Left ventricle myocardium inferior (tissue), 1 donor: ENCODE data around the gene OR52B6. TPM values are rescaled to one million over a fixed set of nuclear protein-coding genes. Genes with fewer than 3 reads are reported as not detected.

Experiments used
- DNase-seq: peaks from one replicate; pipeline ENCODE4 v3.0.0-alpha.2; 2020
- H3K27ac ChIP-seq: fragments of 200-600 bp; replicated peaks from 2 replicates; pipeline ENCODE4 v1.8.0; 2021
- H3K27me3 ChIP-seq: fragments of 200-600 bp; 2 replicates; pipeline ENCODE4 v1.8.0; 2021; ENCODE audit warnings: low read depth
- H3K36me3 ChIP-seq: fragments of 200-600 bp; 2 replicates; pipeline ENCODE4 v1.8.0; 2021
- H3K4me1 ChIP-seq: fragments of 200-600 bp; 2 replicates; pipeline ENCODE4 v1.8.0; 2021
- H3K4me3 ChIP-seq: fragments of 200-600 bp; 2 replicates; pipeline ENCODE4 v1.8.0; 2021; ENCODE audit warnings: mild to moderate bottlenecking, moderate library complexity
- H3K9me3 ChIP-seq: fragments of 200-600 bp; replicated peaks from 2 replicates; pipeline ENCODE4 v1.8.0; 2021
- intact Hi-C: fragments of 100-400 bp; cut with micrococcal nuclease; formaldehyde crosslinking; loops from one replicate; pipeline ENCODE4 v1.11.0; 2022
- long read RNA-seq: library from polyadenylated mRNA; unstranded; transcript quantifications from one replicate; pipeline ENCODE4 v2.0.0, GENCODE V29; 2021
- total RNA-seq: library from RNA; stranded (reverse); fragmentation: NEBNext Ultra II Directional; extraction: Animal tissue kit (Norgen Biotek cat#: 25700); gene quantifications from one replicate; pipeline ENCODE4 v1.2.1, GENCODE V29; 2021
- TF ChIP-seq, protein P1 (sequence below): fragments of 200-600 bp; IDR thresholded peaks from 2 replicates; pipeline ENCODE4 v1.8.0; 2021; ENCODE audit warnings: antibody characterized with exemption, mild to moderate bottlenecking, borderline replicate concordance
- donor health status: DM: no; HTN: yes; CAD: no; lungs with severe emphysema.

OR52B6 gene, protein sequence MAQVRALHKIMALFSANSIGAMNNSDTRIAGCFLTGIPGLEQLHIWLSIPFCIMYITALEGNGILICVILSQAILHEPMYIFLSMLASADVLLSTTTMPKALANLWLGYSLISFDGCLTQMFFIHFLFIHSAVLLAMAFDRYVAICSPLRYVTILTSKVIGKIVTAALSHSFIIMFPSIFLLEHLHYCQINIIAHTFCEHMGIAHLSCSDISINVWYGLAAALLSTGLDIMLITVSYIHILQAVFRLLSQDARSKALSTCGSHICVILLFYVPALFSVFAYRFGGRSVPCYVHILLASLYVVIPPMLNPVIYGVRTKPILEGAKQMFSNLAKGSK
- total RNA-seq = not detected
- long read RNA-seq = 0 reads

DNA sequence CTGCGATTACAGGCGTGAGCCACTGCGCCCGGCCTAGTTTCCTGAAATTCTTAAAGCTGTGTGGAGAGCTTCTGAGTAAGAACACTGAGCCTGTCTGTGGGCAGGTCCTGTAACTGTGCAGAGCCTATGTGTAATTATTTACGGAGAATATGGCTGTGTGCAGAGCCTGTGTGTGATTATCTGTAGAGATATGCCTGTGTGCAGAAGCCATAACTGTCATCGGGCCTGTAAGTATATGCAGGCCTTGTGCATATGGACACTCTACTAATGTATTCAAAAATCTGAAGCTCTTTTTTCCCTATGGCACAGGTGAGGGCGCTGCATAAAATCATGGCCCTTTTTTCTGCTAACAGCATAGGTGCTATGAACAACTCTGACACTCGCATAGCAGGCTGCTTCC lies at the start of gene OR52B6:
Gene OR52B6, plus strand, starts transcription at position 301 of the 400 bp plus-strand sequence. Its CDS starts 0 bp downstream, at position 301.
- no peaks in the 10 kb centered on the region for H3K27me3 ChIP-seq
- H3K9me3 ChIP-seq = no peaks in the 10 kb centered on the region
- H3K4me1 ChIP-seq = no peaks in the 10 kb centered on the region
- TF ChIP-seq, protein P1, sequence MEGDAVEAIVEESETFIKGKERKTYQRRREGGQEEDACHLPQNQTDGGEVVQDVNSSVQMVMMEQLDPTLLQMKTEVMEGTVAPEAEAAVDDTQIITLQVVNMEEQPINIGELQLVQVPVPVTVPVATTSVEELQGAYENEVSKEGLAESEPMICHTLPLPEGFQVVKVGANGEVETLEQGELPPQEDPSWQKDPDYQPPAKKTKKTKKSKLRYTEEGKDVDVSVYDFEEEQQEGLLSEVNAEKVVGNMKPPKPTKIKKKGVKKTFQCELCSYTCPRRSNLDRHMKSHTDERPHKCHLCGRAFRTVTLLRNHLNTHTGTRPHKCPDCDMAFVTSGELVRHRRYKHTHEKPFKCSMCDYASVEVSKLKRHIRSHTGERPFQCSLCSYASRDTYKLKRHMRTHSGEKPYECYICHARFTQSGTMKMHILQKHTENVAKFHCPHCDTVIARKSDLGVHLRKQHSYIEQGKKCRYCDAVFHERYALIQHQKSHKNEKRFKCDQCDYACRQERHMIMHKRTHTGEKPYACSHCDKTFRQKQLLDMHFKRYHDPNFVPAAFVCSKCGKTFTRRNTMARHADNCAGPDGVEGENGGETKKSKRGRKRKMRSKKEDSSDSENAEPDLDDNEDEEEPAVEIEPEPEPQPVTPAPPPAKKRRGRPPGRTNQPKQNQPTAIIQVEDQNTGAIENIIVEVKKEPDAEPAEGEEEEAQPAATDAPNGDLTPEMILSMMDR = no peak
- no peak within 1 kb of the TSS for H3K4me3 ChIP-seq
- no peak within 1 kb of the TSS for H3K27ac ChIP-seq
- intact Hi-C loops = no loop called here
- H3K36me3 ChIP-seq = no peaks in the 10 kb centered on the region
- no peak for DNase-seq

DNA sequence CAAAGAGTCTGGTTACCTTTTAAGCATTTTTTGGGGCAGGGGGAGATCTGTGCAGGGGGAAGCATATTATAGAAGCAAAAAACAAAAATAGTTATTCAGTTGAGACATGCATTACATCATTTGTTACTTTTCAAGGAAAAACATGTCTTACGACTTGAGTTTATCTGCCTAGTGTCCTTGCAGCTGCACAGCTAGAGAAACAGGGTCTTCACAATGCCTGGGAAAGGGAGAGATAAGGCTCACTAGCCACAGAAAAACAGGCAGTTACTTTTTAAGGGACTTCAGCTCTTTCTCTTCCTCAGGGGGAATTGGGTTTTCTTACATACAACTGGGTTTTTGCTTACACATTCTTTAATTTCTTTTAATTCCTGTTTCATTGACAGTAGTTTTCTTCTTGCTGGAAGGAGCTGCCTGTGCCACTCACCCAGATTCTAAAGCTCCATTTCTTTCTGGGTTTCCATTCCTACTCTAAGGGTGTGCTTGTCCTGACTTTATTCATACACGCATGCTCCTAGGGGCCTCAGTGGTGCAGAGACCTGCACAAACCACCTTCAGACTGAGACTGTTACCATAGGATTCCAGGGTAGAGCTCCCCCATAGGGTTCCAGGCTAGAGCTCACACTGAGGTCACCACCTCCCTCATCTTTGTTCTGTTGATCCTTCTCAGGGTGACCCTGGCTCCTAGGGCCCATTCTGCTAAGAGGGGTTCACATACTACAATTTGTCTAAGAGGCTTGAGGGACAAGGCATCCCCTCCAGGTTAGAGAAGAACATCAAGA lies 49.4 kb upstream of the OR52B6 start:
- TF ChIP-seq, protein P1 = no peak
- Histone ChIP-seq H3K4me1 (peaks cover 7% of the 10 kb centered on the region), H3K9me3 (peaks cover under 1% of the 10 kb centered on the region), H3K36me3 (no peaks in the 10 kb centered on the region), H3K27ac (no peak overlapping the region), H3K4me3 (no peak overlapping the region), H3K27me3 (no peaks in the 10 kb centered on the region)
- DNase-seq = no peak
- intact Hi-C loops = no loop called here

DNA sequence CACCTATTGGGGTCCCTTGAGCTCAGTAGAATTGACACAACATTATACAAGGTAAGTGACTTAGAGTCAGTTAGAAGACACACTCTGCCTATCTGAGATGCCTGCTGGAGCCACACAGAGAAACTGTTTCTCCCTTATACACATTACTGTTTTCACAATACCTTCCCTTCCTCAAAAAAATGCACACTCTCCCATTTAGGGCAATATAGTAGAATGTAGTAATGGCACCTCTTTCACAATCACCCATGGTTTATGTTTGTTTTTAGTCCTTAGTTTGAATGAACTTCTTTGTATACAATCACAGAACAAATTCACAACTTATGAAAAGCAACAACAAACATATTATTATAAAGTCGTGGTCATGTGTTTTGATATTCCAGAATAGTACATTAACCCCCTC lies 46.6 kb upstream of the OR52B6 start:
- Histone ChIP-seq H3K36me3 (no peaks in the 10 kb centered on the region), H3K4me3 (no peak overlapping the region), H3K27me3 (no peaks in the 10 kb centered on the region), H3K27ac (no peak overlapping the region), H3K9me3 (peaks cover 6% of the 10 kb centered on the region), H3K4me1 (peaks cover 3% of the 10 kb centered on the region)
- TF ChIP-seq, protein P1 = no peak
- intact Hi-C loops = no loop called here
- no peak for DNase-seq

DNA sequence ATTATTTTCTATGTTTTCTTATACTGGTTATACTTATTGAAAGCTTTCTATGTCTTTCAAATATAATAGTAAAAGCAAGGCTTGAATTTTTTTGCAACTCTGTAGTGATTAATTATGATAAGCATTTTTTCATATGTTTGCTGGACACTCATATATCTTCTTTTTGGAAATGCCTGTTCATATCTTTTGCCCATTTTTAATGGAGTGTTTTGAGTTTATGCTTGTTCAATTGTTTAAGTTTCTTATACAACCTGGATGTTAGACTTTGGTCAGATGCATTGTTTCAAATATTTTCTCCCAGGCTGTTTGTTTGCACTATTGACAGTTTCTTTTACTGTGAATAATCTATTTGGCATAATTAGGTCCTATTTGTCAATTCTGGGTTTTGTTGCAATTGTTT lies 44.2 kb upstream of the OR52B6 start:
- H3K27ac ChIP-seq = no peak overlapping the region
- no peaks in the 10 kb centered on the region for H3K4me1 ChIP-seq
- intact Hi-C loops = no loop called here
- TF ChIP-seq, protein P1 = no peak
- H3K36me3 ChIP-seq = no peaks in the 10 kb centered on the region
- peaks cover 6% of the 10 kb centered on the region for H3K9me3 ChIP-seq
- H3K27me3 ChIP-seq = no peaks in the 10 kb centered on the region
- no peak for DNase-seq
- H3K4me3 ChIP-seq = no peak overlapping the region

DNA sequence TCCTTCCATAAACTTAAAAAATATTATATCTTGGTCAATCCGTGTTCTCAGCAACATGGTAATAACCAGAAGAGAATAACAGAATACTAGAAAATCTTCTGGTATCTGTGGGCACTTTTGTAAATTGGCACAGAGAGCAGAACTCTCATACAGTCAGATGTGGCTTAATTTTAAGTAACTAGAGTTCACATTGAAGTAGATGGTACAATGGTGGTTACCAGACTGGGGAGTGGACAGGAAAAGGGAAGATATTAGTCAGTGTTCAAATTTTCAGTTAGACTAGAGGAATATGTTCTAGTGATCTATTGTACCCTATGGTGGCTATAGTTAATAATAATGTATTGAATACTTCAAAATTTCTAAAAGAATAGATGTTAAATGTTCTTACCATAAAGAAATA lies 39.2 kb upstream of the OR52B6 start:
- H3K27me3 ChIP-seq = no peaks in the 10 kb centered on the region
- no peaks in the 10 kb centered on the region for H3K36me3 ChIP-seq
- no peaks in the 10 kb centered on the region for H3K4me1 ChIP-seq
- no peak for DNase-seq
- TF ChIP-seq, protein P1 = no peak
- H3K4me3 ChIP-seq = no peak overlapping the region
- H3K27ac ChIP-seq = no peak overlapping the region
- peaks cover 4% of the 10 kb centered on the region for H3K9me3 ChIP-seq
- intact Hi-C loops = no loop called here
